ENCODE data around the gene TUBGCP3.

DNA sequence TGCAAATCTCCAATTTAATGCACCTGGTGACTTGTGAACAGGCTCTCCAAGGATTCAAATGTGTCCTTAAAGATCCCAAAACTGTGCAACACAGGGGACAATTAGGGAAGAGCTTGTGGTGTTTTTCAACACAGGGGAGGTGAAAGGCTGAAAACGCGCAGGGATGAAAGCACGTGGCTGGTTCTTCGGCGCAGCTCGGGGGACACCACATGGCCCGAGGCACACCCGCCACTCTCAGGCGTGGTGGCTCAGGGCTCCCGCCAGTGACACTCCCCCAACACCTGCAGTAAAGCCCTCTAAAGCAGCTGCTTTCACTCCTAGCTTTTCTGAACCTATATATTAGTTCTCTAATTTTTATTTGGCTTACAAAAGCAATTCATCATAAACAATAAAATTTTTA is 119.9 kb downstream of the TUBGCP3 start:
- TF ChIP-seq, protein P1, sequence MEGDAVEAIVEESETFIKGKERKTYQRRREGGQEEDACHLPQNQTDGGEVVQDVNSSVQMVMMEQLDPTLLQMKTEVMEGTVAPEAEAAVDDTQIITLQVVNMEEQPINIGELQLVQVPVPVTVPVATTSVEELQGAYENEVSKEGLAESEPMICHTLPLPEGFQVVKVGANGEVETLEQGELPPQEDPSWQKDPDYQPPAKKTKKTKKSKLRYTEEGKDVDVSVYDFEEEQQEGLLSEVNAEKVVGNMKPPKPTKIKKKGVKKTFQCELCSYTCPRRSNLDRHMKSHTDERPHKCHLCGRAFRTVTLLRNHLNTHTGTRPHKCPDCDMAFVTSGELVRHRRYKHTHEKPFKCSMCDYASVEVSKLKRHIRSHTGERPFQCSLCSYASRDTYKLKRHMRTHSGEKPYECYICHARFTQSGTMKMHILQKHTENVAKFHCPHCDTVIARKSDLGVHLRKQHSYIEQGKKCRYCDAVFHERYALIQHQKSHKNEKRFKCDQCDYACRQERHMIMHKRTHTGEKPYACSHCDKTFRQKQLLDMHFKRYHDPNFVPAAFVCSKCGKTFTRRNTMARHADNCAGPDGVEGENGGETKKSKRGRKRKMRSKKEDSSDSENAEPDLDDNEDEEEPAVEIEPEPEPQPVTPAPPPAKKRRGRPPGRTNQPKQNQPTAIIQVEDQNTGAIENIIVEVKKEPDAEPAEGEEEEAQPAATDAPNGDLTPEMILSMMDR (IDR thresholded peaks at IDR 0.05): no peak
- TF ChIP-seq POLR2A (IDR thresholded peaks at IDR 0.05): no peak

Measured in uterus (tissue), 2 donors.